ENCODE data around the gene ZC3H14. TPM values are rescaled to one million over a fixed set of nuclear protein-coding genes. Genes with fewer than 3 reads are reported as not detected.

Gene ZC3H14
- total RNA-seq, 1 donor from 2014 or later: 44.1 TPM

- Histone ChIP-seq H3K27ac (replicated peaks) (no peak overlapping the region), H3K4me1 (peaks cover 13% of the 10 kb centered on the region), H3K9me3 (replicated peaks) (no peaks in the 10 kb centered on the region), H3K4me3 (no peak overlapping the region), H3K27me3 (ENCODE audit: low read depth) (no peaks in the 10 kb centered on the region), H3K36me3 (peaks cover 17% of the 10 kb centered on the region)
- intact Hi-C loops (cut with micrococcal nuclease): no loop called here
- TF ChIP-seq CTCF (IDR thresholded peaks at IDR 0.05; ENCODE audit: borderline replicate concordance): no peak
- no peak for DNase-seq
These were observed 53.9 kb downstream of the ZC3H14 start for GRCh38 chr14:88616697-88617096.

- TF ChIP-seq CTCF (IDR thresholded peaks at IDR 0.05; ENCODE audit: borderline replicate concordance): no peak
- no peak overlapping the region for H3K4me3 ChIP-seq
- no peak overlapping the region for H3K27ac ChIP-seq (replicated peaks)
- H3K4me1 ChIP-seq: peaks cover 13% of the 10 kb centered on the region
- peaks cover 9% of the 10 kb centered on the region for H3K36me3 ChIP-seq
- no peaks in the 10 kb centered on the region for H3K9me3 ChIP-seq (replicated peaks)
- H3K27me3 ChIP-seq (ENCODE audit: low read depth): no peaks in the 10 kb centered on the region
- DNase-seq: no peak
- intact Hi-C loops (cut with micrococcal nuclease): no loop called here
These were observed 54.6 kb downstream of the ZC3H14 start for GRCh38 chr14:88617479-88617878.

- DNase-seq: no peak
These were observed 55.6 kb downstream of the ZC3H14 start for GRCh38 chr14:88618476-88618875.

GRCh38 chr14:88621100-88621499, 58.3 kb downstream of the ZC3H14 start:
- Histone ChIP-seq H3K27ac (replicated peaks) (no peak overlapping the region), H3K4me3 (no peak overlapping the region), H3K36me3 (no peaks in the 10 kb centered on the region), H3K9me3 (replicated peaks) (no peaks in the 10 kb centered on the region), H3K27me3 (ENCODE audit: low read depth) (no peaks in the 10 kb centered on the region), H3K4me1 (no peaks in the 10 kb centered on the region)
- TF ChIP-seq CTCF (IDR thresholded peaks at IDR 0.05; ENCODE audit: borderline replicate concordance): no peak
- intact Hi-C loops (cut with micrococcal nuclease): no loop called here
- DNase-seq: no peak

More at GRCh38 chr14:88618476-88618875, 55.6 kb downstream of the ZC3H14 start:
- intact Hi-C loops (cut with micrococcal nuclease): no loop called here
- Histone ChIP-seq H3K4me1 (peaks cover 11% of the 10 kb centered on the region), H3K27ac (replicated peaks) (no peak overlapping the region), H3K9me3 (replicated peaks) (no peaks in the 10 kb centered on the region), H3K27me3 (ENCODE audit: low read depth) (no peaks in the 10 kb centered on the region), H3K36me3 (no peaks in the 10 kb centered on the region), H3K4me3 (no peak overlapping the region)
- no peak for TF ChIP-seq CTCF (IDR thresholded peaks at IDR 0.05; ENCODE audit: borderline replicate concordance)

GRCh38 chr14:88625671-88626070, 62.8 kb downstream of the ZC3H14 start:
- Histone ChIP-seq H3K27me3 (ENCODE audit: low read depth) (no peaks in the 10 kb centered on the region), H3K4me3 (no peak overlapping the region), H3K4me1 (no peaks in the 10 kb centered on the region), H3K27ac (replicated peaks) (no peak overlapping the region), H3K9me3 (replicated peaks) (no peaks in the 10 kb centered on the region), H3K36me3 (no peaks in the 10 kb centered on the region)
- TF ChIP-seq CTCF (IDR thresholded peaks at IDR 0.05; ENCODE audit: borderline replicate concordance): no peak
- intact Hi-C loops (cut with micrococcal nuclease): no loop called here
- DNase-seq: no peak

GRCh38 chr14:88628033-88628432, 65.2 kb downstream of the ZC3H14 start:
- no peaks in the 10 kb centered on the region for H3K27me3 ChIP-seq (ENCODE audit: low read depth)
- no peak overlapping the region for H3K4me3 ChIP-seq
- TF ChIP-seq CTCF (IDR thresholded peaks at IDR 0.05; ENCODE audit: borderline replicate concordance): no peak
- no peaks in the 10 kb centered on the region for H3K36me3 ChIP-seq
- no peak for DNase-seq
- H3K27ac ChIP-seq (replicated peaks): no peak overlapping the region
- H3K4me1 ChIP-seq: no peaks in the 10 kb centered on the region
- intact Hi-C loops (cut with micrococcal nuclease): no loop called here
- no peaks in the 10 kb centered on the region for H3K9me3 ChIP-seq (replicated peaks)
